ENCODE data around the gene SDK2. TPM values are rescaled to one million over a fixed set of nuclear protein-coding genes. Genes with fewer than 3 reads are reported as not detected.

Gene SDK2
- total and polyA plus RNA-seq, 11 donors = 0.84 to 4.0 (median 2.6) TPM

GRCh38 chr17:73337330-73337710 lies 306.9 kb downstream of the SDK2 start:
- no peaks in the 10 kb centered on the region for H3K9me3 ChIP-seq
- no peak for TF ChIP-seq POLR2A (IDR thresholded peaks at IDR 0.05)
- TF ChIP-seq, protein P1, sequence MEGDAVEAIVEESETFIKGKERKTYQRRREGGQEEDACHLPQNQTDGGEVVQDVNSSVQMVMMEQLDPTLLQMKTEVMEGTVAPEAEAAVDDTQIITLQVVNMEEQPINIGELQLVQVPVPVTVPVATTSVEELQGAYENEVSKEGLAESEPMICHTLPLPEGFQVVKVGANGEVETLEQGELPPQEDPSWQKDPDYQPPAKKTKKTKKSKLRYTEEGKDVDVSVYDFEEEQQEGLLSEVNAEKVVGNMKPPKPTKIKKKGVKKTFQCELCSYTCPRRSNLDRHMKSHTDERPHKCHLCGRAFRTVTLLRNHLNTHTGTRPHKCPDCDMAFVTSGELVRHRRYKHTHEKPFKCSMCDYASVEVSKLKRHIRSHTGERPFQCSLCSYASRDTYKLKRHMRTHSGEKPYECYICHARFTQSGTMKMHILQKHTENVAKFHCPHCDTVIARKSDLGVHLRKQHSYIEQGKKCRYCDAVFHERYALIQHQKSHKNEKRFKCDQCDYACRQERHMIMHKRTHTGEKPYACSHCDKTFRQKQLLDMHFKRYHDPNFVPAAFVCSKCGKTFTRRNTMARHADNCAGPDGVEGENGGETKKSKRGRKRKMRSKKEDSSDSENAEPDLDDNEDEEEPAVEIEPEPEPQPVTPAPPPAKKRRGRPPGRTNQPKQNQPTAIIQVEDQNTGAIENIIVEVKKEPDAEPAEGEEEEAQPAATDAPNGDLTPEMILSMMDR (IDR thresholded peaks at IDR 0.05) = no peak
- intact Hi-C loops (cut with DNase I) = no loop called here
- DNase-seq (no peak), ATAC-seq (peak in 1 of 4 donors; percentile 6)
- peaks cover 0 to 21% (median 10%) of the 10 kb centered on the region in 12 donors for H3K4me1 ChIP-seq
- no peaks in the 10 kb centered on the region for H3K27me3 ChIP-seq
- 65 to 87% (median 79%) methylated on average over 4 of the region's 4 CpGs for WGBS, 4 donors
- no peak overlapping the region for H3K4me3 ChIP-seq
- H3K36me3 ChIP-seq = no peaks in the 10 kb centered on the region
- peak overlapping the region in 5 of 12 donors; percentile 34 to 50 (median 40) for H3K27ac ChIP-seq

DNA sequence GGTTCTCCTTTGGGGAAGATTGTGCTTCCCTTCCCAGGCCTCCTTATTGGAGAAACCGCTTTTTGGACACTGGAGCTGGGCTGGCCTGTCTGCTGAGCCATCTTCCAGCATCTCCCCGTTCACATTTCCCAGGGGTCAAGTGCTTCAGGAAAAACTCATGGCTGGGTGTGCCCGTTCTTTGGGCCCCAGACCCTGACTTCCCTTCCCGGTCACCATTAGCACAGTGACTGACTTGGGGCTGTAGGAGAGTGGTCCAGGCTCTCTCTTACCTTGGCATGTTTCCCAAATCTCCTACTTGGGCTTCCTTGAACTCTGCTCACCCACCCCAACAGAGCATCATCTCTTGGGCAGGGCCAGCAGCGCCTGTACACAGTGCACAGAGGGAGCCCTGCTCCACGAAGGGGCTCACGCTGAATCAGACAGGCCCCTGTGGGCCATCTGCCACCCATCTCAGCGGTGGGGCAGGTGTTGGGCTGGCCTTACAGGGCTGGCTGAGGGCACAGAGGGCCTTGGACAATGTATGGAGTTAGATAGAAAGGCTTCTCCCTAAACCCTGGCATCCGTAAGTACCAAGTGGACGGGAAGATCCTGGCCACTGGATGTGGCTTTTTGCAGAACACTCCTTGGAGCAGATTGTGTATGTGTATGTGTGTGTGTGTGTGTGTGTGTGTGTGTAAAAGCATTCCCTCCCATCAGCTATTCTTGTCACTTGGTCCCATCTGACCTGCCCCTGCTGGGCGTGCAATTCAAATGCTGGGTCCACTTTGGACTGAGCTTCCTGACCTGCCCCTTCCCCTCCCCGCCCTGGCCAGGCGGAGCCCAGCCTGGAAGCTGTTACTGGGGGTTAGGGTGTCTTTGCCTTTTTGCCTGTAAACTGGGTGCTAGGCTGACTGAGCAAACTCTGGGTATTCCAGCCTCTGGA lies 307.6 kb downstream of the SDK2 start:
- Histone ChIP-seq H3K27me3 (no peaks in the 10 kb centered on the region), H3K36me3 (no peaks in the 10 kb centered on the region), H3K27ac (peak overlapping the region in 8 of 12 donors; percentile 4 to 59 (median 36)), H3K4me3 (no peak overlapping the region), H3K4me1 (peaks cover 0 to 14% (median 4%) of the 10 kb centered on the region in 12 donors), H3K9me3 (no peaks in the 10 kb centered on the region)
- 72 to 86% (median 81%) methylated on average over 12 to 13 of the region's 13 CpGs for WGBS, 4 donors
- DNase-seq (no peak), ATAC-seq (peak; percentile 14 to 42 (median 34))
- intact Hi-C loops (cut with DNase I) = no loop called here
- TF ChIP-seq POLR2A (IDR thresholded peaks at IDR 0.05) = no peak
- TF ChIP-seq, protein P1 (IDR thresholded peaks at IDR 0.05) = no peak

DNA sequence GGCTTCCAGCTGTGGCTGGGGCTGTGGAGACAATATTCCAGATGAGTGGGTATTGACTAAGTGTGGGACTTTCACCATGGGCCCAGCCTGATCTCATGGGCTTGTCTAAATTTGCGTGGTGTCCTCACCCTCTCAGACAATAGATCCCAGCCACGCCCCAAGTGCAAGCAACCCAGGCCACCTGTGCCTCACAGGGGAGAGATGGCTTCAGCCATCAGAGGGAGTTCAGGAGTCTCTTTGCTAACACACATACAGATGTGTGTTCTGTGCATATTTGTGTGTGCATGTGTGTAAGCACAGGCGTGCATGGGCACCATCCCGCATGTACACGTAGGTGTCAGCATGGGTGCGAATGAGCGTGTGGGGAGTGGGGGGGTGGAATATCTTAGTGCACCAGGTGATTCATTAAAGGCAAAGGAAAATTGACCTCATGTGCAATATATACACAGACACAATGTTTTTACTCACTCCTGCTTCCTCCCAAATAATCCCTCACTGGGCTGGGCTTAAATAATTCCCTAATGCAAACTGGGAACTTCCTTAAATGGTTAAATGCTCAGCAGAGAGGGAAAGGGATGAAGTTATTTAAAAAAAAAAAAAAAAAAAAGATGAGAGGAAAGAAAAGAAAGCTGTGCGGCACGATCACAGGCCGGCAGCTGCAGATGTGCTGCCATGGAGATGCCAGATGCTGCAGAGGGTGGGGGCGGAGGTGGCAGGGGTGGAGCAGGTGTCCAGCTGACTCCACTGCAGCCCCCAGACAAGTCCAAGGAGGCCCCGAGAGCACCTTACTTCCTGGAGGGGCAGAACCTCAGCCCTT lies 308.4 kb downstream of the SDK2 start:
- Histone ChIP-seq H3K4me3 (no peak overlapping the region), H3K9me3 (no peaks in the 10 kb centered on the region), H3K27me3 (no peaks in the 10 kb centered on the region), H3K36me3 (no peaks in the 10 kb centered on the region), H3K27ac (peak overlapping the region in 4 of 12 donors; percentile 4 to 59 (median 43)), H3K4me1 (peaks cover 0 to 12% (median 0%) of the 10 kb centered on the region in 12 donors)
- TF ChIP-seq POLR2A (IDR thresholded peaks at IDR 0.05) = no peak
- TF ChIP-seq, protein P1 (IDR thresholded peaks at IDR 0.05) = no peak
- intact Hi-C loops (cut with DNase I) = no loop called here
- no peak for ATAC-seq
- 79 to 88% (median 86%) methylated on average over 12 of the region's 12 CpGs for WGBS, 4 donors
- no peak for DNase-seq
